B cell (primary cell): ENCODE measurements around the gene AFG1L.

Experiments
- EZH2 ChIP-seq: IDR thresholded peaks from 2 replicates; pipeline ENCODE4 v1.6.1; 2012; ENCODE audit warnings: borderline replicate concordance, low read depth, mild to moderate bottlenecking, moderate library complexity, low read length; ENCODE audit not compliant: insufficient read depth, poor library complexity, severe bottlenecking
- TF ChIP-seq, protein P1 (sequence below): fragments of 200-600 bp; IDR thresholded peaks from one replicate; pipeline ENCODE4 v1.8.0; 2022; ENCODE audit warnings: antibody characterized with exemption, mild to moderate bottlenecking

DNA sequence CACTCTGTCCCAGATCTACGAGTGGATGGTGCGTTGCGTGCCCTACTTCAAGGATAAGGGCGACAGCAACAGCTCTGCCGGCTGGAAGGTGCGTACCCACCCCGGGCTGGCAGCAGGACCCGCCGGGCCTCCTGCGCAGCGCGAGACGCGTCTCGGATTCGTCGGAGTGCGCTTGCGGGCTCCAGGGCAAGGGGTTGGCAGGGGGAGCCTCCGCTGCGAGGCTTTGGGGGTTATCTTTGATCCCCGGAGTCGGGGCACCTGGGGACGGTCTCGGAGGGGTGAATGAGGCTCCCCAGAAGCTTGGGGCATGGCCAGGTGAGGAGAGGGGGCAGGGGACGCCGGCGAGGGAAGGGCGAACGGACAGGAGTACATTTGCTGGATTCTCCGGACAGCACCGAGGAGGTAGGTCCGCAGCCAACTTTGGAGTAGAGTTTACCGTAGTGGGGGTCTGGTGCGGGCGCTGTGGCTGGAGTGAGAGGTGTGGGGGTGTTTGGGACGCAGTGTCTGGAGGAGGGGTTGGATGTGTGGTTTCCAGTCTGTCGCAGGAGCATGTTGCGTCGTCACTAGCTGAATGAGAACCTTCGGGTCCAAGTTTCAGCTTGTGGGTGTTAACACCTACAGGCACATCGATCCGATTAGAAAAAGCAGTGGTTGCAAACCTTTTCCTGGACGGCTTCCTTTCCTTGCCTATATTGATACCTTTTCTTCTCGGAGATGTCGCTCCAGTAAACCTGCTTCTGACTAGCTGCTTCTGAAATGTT is 267.1 kb downstream of the AFG1L start:
- TF ChIP-seq, protein P1, sequence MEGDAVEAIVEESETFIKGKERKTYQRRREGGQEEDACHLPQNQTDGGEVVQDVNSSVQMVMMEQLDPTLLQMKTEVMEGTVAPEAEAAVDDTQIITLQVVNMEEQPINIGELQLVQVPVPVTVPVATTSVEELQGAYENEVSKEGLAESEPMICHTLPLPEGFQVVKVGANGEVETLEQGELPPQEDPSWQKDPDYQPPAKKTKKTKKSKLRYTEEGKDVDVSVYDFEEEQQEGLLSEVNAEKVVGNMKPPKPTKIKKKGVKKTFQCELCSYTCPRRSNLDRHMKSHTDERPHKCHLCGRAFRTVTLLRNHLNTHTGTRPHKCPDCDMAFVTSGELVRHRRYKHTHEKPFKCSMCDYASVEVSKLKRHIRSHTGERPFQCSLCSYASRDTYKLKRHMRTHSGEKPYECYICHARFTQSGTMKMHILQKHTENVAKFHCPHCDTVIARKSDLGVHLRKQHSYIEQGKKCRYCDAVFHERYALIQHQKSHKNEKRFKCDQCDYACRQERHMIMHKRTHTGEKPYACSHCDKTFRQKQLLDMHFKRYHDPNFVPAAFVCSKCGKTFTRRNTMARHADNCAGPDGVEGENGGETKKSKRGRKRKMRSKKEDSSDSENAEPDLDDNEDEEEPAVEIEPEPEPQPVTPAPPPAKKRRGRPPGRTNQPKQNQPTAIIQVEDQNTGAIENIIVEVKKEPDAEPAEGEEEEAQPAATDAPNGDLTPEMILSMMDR: no peak
- no peak for TF ChIP-seq EZH2
